Fibroblast of the conjunctiva (primary cell): Measurements from ENCODE around the gene METTL1.
A peak's percentile ranks its signal among the peaks of the same experiment; 100 is the strongest.

Experiments
- DNase-seq: peaks from one replicate; pipeline ENCODE4 v3.0.0-alpha.2; 2010; ENCODE audit warnings: low read depth

Gene METTL1

GRCh38 chr12:57737467-57738460, 34.1 kb downstream of the METTL1 start:
- no peak for DNase-seq

DNA sequence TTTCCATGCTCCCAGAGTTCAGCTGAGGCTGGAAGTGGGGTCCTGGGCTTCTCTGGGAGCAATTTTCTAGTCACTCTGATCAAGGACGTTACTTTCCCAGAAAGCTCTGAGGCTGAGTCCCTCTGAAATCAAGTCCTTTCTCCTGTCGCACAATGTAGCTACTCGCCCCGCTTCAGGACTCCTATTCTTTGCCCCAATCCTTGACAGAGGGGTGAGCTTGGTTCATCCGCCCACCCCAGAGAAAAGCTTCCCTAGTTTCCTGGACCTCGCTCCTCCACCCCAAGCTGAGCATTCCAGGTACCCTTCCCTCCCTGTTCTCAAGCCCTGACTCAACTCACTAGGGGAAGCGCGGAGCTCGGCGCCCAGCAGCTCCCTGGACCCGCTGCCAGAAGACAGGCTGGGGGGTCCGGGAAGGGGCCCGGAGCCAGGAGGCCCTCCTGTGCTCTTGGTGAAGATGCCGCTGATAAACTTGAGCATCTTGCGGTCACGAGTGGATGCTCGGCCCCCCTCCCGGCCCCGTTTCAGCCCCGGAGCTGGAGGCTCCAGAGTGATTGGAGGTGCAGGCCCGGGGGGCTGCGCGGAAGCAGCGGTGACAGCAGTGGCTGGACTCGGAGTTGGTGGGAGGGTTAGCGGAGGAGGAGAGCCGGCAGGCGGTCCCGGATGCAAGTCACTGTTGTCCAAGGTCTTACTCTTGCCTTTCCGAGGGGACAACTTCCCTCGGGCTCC, 35.0 kb downstream of the METTL1 start:
- no peak for DNase-seq

- no peak for DNase-seq
Measured at GRCh38 chr12:57735952-57736740, 35.8 kb downstream of the METTL1 start.

- no peak for DNase-seq
Measured at GRCh38 chr12:57735198-57735855, 36.6 kb downstream of the METTL1 start.

DNA sequence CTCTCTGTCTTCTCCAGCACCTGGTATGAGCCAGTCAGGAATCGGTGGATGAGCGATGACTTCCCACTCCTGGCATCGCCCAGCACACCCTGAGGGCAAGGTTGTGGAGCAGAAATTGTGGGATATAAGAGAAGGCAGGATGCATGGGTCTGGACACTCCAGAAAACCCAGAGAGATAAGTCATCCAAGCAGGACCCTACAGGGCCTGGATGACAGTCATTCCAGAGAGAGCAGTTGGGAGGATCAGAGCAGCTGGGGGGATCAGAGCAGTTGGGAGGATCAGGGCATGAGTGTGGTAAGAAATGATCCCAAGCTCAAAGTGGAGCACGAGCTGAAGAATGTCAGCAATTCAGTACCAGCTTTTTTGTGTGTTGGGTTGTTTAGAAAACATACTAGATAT, 37.3 kb downstream of the METTL1 start:
- no peak for DNase-seq

DNA sequence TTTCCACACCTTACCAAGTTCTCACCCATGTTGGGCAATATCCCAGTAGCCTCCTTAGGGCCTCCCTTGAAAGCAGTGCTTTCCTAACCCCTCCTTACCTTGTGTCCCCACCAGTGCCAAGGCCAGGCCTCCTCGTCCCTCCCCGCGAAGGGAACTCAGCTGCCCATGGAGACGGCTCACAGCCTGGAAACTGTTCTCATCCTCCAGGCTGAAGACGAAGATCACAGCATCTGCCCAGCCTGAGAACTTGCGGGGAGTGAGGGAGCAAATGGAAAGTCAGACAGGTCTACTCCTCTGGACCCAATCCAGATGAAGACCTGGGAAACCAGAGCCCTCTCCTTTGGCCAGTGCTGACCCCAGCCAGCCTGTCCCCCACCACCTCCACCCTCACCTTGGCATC, 38.0 kb downstream of the METTL1 start:
- no peak for DNase-seq

DNA sequence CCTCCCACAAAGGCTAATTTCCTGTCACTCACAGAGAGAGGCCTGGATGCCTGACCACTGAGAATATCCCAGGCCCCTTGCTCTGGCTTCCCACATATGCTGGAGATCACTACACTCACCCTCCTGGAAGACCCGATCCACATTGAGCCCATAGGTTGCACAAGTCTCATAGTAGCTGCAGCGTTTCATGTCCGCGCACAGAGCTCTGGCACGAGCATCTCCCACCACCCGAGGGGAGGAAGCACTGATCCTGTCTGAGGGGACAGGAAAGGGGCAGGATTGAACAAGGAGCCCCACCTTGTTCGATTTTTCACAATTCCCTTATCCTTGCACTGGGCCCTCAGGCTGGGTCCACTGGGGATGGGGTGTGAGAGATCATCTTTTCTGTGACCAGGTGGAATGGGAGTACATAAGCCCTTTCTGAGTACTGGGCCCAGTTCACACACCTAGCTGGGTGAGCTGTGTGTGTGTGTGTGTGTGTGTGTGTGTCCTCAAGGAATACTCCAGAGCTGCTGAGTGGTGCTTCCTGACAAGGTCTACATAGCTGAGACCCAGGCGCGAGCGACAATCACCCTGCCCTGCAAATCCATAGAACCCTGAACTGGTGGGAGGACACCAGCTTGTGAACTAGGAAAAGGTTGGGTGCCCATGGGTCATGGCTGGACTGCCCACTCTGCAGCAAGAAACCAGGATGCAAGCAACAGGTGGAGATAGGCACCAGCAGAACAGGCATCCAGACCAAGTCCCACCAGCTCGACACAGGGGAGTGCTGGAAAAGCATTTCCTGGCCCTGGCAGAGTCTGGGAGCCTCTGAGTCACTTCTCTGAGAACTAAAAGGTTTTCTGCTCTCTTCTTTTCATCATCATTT, 38.9 kb downstream of the METTL1 start:
- DNase-seq, result no peak

DNA sequence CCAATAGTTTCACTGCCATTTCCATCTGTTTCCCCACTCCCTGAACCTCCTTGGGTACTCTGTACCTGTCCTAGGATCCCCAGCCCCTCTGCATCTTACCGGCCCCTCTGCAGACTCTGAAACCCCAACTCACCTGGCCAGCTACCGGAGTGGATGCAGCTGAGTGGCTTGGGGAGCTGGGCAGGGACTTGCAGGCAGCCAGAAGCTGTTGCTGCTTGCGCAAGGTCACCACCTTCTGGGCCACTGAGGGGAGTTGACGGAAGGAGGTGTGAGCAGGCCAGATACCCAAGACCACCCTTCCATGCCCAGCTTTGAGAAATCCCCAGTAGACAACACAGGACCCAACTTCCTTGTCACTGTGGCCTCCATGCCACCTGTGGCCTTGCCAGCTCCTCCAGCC, 39.6 kb downstream of the METTL1 start:
- DNase-seq, result no peak

GRCh38 chr12:57731411-57732080, 40.4 kb downstream of the METTL1 start:
- no peak for DNase-seq

GRCh38 chr12:57730336-57731067, 41.4 kb downstream of the METTL1 start:
- DNase-seq, result no peak

- DNase-seq, result no peak
Measured at GRCh38 chr12:57729321-57729844, 42.5 kb downstream of the METTL1 start.

DNA sequence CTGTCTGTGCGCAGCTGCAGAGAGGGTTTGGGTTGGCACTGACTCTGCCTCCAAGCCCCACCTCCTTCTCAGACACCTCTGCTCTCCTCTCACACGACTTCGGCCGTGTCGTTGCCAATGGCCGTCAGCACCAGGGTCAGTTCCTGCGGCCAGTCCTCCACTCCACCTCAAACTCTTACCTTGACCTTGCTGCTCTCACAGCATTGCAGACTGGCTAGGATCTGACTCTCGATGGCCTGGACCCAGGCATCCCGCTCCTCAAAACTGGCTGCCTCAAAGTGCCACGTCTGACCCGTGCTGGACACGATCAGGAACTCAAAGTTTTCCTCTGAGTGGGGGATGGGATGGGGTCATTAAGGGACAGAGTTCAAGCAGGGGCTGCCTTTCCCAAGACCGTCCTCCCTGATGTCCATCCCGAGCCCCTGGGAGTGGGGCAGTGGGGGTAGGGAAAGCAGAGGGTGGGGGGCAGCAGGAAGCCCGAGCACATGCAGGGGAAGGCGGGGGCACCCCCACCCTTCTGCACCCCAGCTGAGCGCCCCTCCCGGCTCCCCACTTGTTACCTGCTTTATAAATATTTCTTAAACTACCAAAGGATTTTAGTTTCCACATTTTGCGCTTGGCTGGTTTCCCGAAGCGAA, 44.0 kb downstream of the METTL1 start:
- DNase-seq, result no peak

- DNase-seq, result no peak
Measured at GRCh38 chr12:57726884-57727757, 44.8 kb downstream of the METTL1 start.

DNA sequence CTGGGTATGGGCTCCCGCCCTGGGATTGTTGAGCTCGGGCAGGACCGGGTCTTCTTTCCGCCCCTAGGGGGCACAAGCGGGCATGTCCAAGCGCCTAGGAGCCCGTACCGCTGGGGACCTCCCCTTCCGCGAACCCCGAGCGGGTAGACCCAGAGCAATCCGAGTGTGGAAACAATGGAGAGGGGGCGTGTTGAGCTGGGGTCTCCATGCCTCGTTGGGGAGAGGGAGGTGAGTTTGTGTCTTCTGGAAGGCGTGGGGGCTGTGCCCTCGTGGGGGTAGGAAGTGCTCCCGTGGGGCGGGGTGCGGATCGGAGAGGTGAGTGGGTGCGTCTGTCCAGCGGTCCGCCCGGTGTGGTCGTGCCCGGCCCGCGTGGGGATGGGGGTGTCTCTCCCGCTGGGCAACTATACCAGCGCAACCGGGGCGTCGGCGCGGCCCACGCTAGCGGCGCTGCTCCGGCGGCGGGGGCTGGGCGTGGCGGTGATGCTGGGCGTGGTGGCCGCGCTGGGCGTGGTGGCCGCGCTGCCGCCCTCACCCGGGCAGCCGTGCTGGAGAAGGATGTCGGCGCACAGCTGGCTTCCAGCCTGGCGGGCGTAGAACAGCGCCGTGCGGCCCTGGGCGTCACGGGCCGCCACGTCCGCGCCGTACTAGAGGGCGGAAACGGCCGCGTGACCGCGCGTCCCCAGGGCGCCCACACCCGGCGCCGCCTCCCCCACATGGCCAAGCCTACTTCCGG, 45.6 kb downstream of the METTL1 start:
- DNase-seq, result peak; percentile 74

- no peak for DNase-seq
Measured at GRCh38 chr12:57725851-57726150, 46.1 kb downstream of the METTL1 start.

DNA sequence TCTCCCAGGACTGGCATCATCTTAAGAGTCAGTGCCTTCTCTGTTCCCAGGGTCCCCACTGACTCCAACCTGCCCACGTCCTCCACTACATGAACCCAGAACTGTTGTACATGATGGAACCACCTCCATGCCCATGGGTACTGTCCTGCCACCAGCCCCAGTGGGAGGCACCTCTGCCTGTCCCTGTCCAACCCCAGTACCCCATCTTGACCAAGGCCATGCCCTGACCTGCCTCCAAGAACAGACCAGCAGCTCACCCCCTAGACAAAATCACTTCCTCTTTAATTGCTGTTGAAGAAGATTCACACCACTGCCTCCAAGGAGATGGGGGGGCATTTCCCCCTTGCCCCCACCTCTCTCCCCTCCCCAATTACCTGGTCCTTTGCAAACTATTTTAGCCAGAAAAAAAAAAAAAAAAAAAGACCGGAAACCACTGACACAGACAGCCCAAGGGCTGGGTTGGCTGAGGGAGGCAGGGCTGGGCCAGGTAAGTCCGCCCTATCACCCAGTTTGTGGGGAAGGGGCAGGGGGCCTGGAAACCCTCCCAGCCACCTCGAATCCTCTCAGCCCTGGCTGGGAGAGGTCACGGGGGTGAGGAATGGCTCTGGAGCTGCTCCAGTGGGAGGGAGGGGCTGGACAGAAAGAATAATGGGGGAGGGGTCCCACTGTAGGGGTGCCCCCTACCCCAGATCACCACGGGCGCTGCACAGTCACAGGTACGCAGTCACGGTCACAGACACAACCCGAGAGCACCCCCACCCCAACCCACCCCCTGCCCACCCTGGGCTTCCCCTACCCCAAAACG, 46.8 kb downstream of the METTL1 start:
- no peak for DNase-seq
